Measurements from ENCODE around the gene PPIA.
"Not testable (repeated sequence)": the region's sequence is repeated elsewhere in the genome, so short reads cannot be mapped to it uniquely, and the experiment has no call there.

PPIA gene

GRCh38 chr7:44801890-44802289 lies 5.4 kb downstream of the PPIA start:
- peaks cover 17% of the 10 kb centered on the region for H3K4me1 ChIP-seq (ENCODE audit: insufficient read depth, low read length, severe bottlenecking)
- no peaks in the 10 kb centered on the region for H3K27me3 ChIP-seq (ENCODE audit: insufficient read depth, low read length)
- H4K20me1 ChIP-seq (ENCODE audit: insufficient read depth, low read length), result 0 out of 2 replicates have a peak, but pooled peaks cover 6% of the 10 kb centered on the region
- H3K4me2 ChIP-seq (ENCODE audit: low read length), result no peak overlapping the region
- no peak overlapping the region for H3K9ac ChIP-seq (ENCODE audit: low read length)
- peaks cover 48% of the 10 kb centered on the region for H3F3A ChIP-seq (ENCODE audit: insufficient read depth, low read length)
- peaks cover 82% of the 10 kb centered on the region for H3K36me3 ChIP-seq (ENCODE audit: insufficient read depth, low read length)
- H3K79me2 ChIP-seq (ENCODE audit: insufficient read depth, low read length), result peaks cover 26% of the 10 kb centered on the region
- no peaks in the 10 kb centered on the region for H3K9me2 ChIP-seq (ENCODE audit: low read depth, low read length)
- no peak overlapping the region for H3K27ac ChIP-seq (ENCODE audit: low read depth, low read length, poor library complexity, severe bottlenecking)
- H3K4me3 ChIP-seq (ENCODE audit: low read depth, low read length, poor library complexity, severe bottlenecking), result no peak overlapping the region
- H2AFZ ChIP-seq (ENCODE audit: low read length), result no peak overlapping the region
- TF ChIP-seq, protein P1, sequence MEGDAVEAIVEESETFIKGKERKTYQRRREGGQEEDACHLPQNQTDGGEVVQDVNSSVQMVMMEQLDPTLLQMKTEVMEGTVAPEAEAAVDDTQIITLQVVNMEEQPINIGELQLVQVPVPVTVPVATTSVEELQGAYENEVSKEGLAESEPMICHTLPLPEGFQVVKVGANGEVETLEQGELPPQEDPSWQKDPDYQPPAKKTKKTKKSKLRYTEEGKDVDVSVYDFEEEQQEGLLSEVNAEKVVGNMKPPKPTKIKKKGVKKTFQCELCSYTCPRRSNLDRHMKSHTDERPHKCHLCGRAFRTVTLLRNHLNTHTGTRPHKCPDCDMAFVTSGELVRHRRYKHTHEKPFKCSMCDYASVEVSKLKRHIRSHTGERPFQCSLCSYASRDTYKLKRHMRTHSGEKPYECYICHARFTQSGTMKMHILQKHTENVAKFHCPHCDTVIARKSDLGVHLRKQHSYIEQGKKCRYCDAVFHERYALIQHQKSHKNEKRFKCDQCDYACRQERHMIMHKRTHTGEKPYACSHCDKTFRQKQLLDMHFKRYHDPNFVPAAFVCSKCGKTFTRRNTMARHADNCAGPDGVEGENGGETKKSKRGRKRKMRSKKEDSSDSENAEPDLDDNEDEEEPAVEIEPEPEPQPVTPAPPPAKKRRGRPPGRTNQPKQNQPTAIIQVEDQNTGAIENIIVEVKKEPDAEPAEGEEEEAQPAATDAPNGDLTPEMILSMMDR (IDR thresholded peaks at IDR 0.05; ENCODE audit: low read length), result no peak
- TF ChIP-seq EZH2 (IDR thresholded peaks at IDR 0.05; ENCODE audit: borderline replicate concordance, low read length), result no peak
- no peaks in the 10 kb centered on the region for H3K9me3 ChIP-seq (ENCODE audit: low read length)

- H3K4me1 ChIP-seq (ENCODE audit: insufficient read depth, low read length, severe bottlenecking), result peaks cover 17% of the 10 kb centered on the region
- H3K27me3 ChIP-seq (ENCODE audit: insufficient read depth, low read length), result no peaks in the 10 kb centered on the region
- no peak overlapping the region for H3K4me3 ChIP-seq (ENCODE audit: low read depth, low read length, poor library complexity, severe bottlenecking)
- H3K4me2 ChIP-seq (ENCODE audit: low read length), result no peak overlapping the region
- peaks cover 47% of the 10 kb centered on the region for H3F3A ChIP-seq (ENCODE audit: insufficient read depth, low read length)
- H3K27ac ChIP-seq (ENCODE audit: low read depth, low read length, poor library complexity, severe bottlenecking), result no peak overlapping the region
- no peak overlapping the region for H2AFZ ChIP-seq (ENCODE audit: low read length)
- H4K20me1 ChIP-seq (ENCODE audit: insufficient read depth, low read length), result 0 out of 2 replicates have a peak, but pooled peaks cover 6% of the 10 kb centered on the region
- TF ChIP-seq EZH2 (IDR thresholded peaks at IDR 0.05; ENCODE audit: borderline replicate concordance, low read length), result no peak
- TF ChIP-seq, protein P1 (IDR thresholded peaks at IDR 0.05; ENCODE audit: low read length), result no peak
- H3K36me3 ChIP-seq (ENCODE audit: insufficient read depth, low read length), result peaks cover 76% of the 10 kb centered on the region
- no peaks in the 10 kb centered on the region for H3K9me2 ChIP-seq (ENCODE audit: low read depth, low read length)
- no peak overlapping the region for H3K9ac ChIP-seq (ENCODE audit: low read length)
- peaks cover 20% of the 10 kb centered on the region for H3K79me2 ChIP-seq (ENCODE audit: insufficient read depth, low read length)
- H3K9me3 ChIP-seq (ENCODE audit: low read length), result no peaks in the 10 kb centered on the region
Measured at GRCh38 chr7:44802418-44803025, 6.0 kb downstream of the PPIA start.

GRCh38 chr7:44803828-44804519 lies 7.5 kb downstream of the PPIA start:
- H3K36me3 ChIP-seq (ENCODE audit: insufficient read depth, low read length), result peaks cover 61% of the 10 kb centered on the region
- not testable (repeated sequence) for H3K27me3 ChIP-seq (ENCODE audit: insufficient read depth, low read length)

More at GRCh38 chr7:44803828-44804519, 7.5 kb downstream of the PPIA start:
- not testable (repeated sequence) for H2AFZ ChIP-seq (ENCODE audit: low read length); H3K9me3 ChIP-seq (ENCODE audit: low read length); H3K4me1 ChIP-seq (ENCODE audit: insufficient read depth, low read length, severe bottlenecking); H4K20me1 ChIP-seq (ENCODE audit: insufficient read depth, low read length); H3K4me3 ChIP-seq (ENCODE audit: low read depth, low read length, poor library complexity, severe bottlenecking); H3K79me2 ChIP-seq (ENCODE audit: insufficient read depth, low read length); H3K9me2 ChIP-seq (ENCODE audit: low read depth, low read length); H3K4me2 ChIP-seq (ENCODE audit: low read length); H3K9ac ChIP-seq (ENCODE audit: low read length)
- Histone ChIP-seq H3K27ac (ENCODE audit: low read depth, low read length, poor library complexity, severe bottlenecking) (peak overlapping the region; percentile 47), H3F3A (ENCODE audit: insufficient read depth, low read length) (peaks cover 40% of the 10 kb centered on the region)

All from OCI-LY1 (cell line).